ENCODE measurements around the gene ASIC1. TPM values are rescaled to one million over a fixed set of nuclear protein-coding genes. Genes with fewer than 3 reads are reported as not detected.

Gene ASIC1
- total and polyA plus RNA-seq, 12 donors, result 0.17 to 1.6 (median 0.70) TPM

DNA sequence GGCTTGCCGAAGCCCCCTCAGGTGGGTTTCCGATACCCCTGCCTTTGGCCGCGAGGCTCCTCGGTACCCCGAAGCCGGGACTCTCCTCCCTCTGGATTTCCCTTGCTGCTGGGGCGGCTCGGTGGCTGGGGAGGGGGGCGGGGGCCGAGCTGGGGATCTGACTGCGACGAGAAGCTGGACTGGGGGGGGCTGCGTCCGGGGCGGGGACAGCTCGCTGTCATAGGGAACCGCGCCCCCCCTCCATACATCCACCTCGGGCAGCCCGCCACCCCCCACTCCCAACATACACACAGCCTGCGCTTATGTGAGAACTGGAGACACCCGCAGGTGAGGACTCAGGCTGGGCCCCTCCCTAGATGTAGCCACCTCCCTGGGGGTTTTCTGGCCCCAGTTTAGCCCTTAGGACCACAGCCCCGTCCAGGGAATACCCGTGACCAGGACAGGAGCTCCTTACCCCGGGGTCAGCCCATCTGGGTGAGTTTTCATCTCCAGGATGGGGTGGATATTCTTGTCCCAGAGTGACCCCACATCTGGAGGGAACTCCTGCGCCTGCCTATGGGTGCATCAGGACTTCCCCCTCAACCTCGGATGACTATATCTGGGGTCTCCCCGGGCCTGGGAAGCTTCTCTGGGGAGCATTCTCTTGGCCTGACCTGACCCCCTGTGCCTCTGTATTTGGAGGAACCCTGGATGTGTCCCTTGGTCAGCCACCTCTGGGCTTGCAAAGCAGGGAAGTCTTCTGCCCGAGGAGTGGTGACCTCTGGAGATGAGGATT lies 687 bp downstream of the ASIC1 start:
- peaks cover 0 to 42% (median 19%) of the 10 kb centered on the region in 7 donors for H3K27me3 ChIP-seq
- intact Hi-C loops (cut with DNase I), result loop anchor here (2.0 to 10.0 kb wide), 7 partner anchors 83 to 283 kb away; partner anchors contain the start of gene AQP6 (in 1 of the 10)
- DNase-seq (no peak), ATAC-seq (no peak)
- peaks cover 0 to 46% (median 19%) of the 10 kb centered on the region in 9 donors for H3K4me1 ChIP-seq
- no peaks in the 10 kb centered on the region for H3K9me3 ChIP-seq
- H3K36me3 ChIP-seq, result no peaks in the 10 kb centered on the region
- no peak overlapping the region for H3K27ac ChIP-seq
- WGBS, 2 donors, result 18 to 24% methylated on average over 29 to 30 of the region's 30 CpGs
- TF ChIP-seq CTCF (IDR thresholded peaks at IDR 0.05), result no peak
- peak overlapping the region in 9 of 10 donors; percentile 59 to 86 (median 66) for H3K4me3 ChIP-seq

DNA sequence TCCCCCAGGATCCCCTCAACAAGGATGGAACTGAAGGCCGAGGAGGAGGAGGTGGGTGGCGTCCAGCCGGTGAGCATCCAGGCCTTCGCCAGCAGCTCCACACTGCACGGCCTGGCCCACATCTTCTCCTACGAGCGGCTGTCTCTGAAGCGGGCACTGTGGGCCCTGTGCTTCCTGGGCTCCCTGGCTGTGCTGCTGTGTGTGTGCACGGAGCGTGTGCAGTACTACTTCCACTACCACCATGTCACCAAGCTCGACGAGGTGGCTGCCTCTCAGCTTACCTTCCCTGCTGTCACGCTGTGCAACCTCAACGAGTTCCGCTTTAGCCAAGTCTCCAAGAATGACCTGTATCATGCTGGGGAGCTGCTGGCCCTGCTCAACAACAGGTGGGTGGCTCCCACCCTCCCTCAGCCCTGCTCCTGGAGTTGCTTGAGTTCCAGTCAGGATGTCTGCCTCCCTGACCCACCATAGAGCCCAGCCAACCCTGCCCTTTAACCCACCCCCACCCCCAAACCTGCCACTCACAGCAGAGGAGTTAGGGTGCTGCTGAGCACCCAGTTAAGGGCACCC lies 1.4 kb downstream of the ASIC1 start:
- 91 to 94% methylated on average over 15 of the region's 15 CpGs for WGBS, 2 donors

DNA sequence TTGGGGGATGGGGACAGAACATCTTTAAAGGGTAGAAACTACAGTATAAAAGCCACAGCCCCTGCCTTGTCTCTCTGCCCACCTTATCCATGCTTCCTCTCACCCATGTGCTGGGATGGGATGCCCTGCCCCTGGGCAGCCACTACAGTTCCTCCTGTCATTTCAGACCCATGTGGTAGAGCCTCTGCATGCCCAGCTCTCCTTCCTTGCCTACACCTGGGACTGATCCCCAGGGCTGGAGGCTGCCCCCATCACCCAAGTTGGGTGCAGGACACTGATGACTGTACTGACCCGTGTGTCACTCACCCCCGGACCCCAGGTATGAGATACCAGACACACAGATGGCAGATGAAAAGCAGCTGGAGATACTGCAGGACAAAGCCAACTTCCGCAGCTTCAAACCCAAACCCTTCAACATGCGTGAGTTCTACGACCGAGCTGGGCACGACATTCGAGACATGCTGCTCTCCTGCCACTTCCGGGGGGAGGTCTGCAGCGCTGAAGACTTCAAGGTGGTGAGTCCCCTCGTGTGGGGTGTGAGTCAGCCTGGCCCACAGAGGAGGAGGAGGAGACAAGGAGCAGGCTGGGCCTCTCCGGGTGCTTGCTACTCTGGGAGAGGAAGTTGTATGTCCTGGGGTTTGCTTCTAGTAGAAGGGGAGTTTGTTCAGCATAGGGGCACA lies 2.2 kb downstream of the ASIC1 start:
- peaks cover 0 to 46% (median 19%) of the 10 kb centered on the region in 9 donors for H3K4me1 ChIP-seq
- peaks cover 0 to 42% (median 22%) of the 10 kb centered on the region in 7 donors for H3K27me3 ChIP-seq

More for the DNA sequence above, 1.4 kb downstream of the ASIC1 start:
- no peak for ATAC-seq
- Histone ChIP-seq H3K27ac (no peak overlapping the region), H3K9me3 (no peaks in the 10 kb centered on the region), H3K4me1 (peaks cover 0 to 46% (median 19%) of the 10 kb centered on the region in 9 donors), H3K4me3 (no peak overlapping the region), H3K36me3 (no peaks in the 10 kb centered on the region), H3K27me3 (peaks cover 0 to 42% (median 22%) of the 10 kb centered on the region in 7 donors)
- intact Hi-C loops (cut with DNase I), result loop anchor here (5.0 to 10.0 kb wide), 5 partner anchors 87 to 284 kb away; partner anchors contain the start of gene AQP6 (in 1 of the 10)
- no peak for DNase-seq
- no peak for TF ChIP-seq CTCF (IDR thresholded peaks at IDR 0.05)

More for the DNA sequence above, 2.2 kb downstream of the ASIC1 start:
- Histone ChIP-seq H3K36me3 (no peaks in the 10 kb centered on the region), H3K27ac (no peak overlapping the region), H3K9me3 (no peaks in the 10 kb centered on the region), H3K4me3 (no peak overlapping the region)
- no peak for ATAC-seq
- no peak for TF ChIP-seq CTCF (IDR thresholded peaks at IDR 0.05)
- WGBS, 2 donors, result 81% methylated on average over 12 of the region's 12 CpGs
- no peak for DNase-seq
- intact Hi-C loops (cut with DNase I), result loop anchor here (5.0 to 10.0 kb wide), 5 partner anchors 87 to 285 kb away; partner anchors contain the start of gene AQP6 (in 1 of the 10)

All from heart right ventricle (tissue), 16 donors.